Measurements from ENCODE around the gene TMEM205. TPM values are rescaled to one million over a fixed set of nuclear protein-coding genes. Genes with fewer than 3 reads are reported as not detected.
"Not testable (repeated sequence)": the region's sequence is repeated elsewhere in the genome, so short reads cannot be mapped to it uniquely, and the experiment has no call there.

The TMEM205 gene
- total RNA-seq, 1 donor from 2014 or later: 70.6 TPM

- Histone ChIP-seq H3K27me3 (ENCODE audit: control insufficient read depth, insufficient read depth, low read length) (no peaks in the 10 kb centered on the region), H3K4me3 (ENCODE audit: low read depth, low read length) (no peak overlapping the region), H3K36me3 (ENCODE audit: control insufficient read depth, insufficient read depth, low read length) (peaks cover 1% of the 10 kb centered on the region)
- FAIRE-seq (no peak), DNase-seq (ENCODE audit: low read depth) (no peak)
- TF ChIP-seq, protein P1, sequence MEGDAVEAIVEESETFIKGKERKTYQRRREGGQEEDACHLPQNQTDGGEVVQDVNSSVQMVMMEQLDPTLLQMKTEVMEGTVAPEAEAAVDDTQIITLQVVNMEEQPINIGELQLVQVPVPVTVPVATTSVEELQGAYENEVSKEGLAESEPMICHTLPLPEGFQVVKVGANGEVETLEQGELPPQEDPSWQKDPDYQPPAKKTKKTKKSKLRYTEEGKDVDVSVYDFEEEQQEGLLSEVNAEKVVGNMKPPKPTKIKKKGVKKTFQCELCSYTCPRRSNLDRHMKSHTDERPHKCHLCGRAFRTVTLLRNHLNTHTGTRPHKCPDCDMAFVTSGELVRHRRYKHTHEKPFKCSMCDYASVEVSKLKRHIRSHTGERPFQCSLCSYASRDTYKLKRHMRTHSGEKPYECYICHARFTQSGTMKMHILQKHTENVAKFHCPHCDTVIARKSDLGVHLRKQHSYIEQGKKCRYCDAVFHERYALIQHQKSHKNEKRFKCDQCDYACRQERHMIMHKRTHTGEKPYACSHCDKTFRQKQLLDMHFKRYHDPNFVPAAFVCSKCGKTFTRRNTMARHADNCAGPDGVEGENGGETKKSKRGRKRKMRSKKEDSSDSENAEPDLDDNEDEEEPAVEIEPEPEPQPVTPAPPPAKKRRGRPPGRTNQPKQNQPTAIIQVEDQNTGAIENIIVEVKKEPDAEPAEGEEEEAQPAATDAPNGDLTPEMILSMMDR (IDR thresholded peaks at IDR 0.05; ENCODE audit: insufficient read depth, low read length, severe bottlenecking): no peak
These were observed 1.5 kb upstream of the TMEM205 start for GRCh38 chr19:11347546-11348039.

DNA sequence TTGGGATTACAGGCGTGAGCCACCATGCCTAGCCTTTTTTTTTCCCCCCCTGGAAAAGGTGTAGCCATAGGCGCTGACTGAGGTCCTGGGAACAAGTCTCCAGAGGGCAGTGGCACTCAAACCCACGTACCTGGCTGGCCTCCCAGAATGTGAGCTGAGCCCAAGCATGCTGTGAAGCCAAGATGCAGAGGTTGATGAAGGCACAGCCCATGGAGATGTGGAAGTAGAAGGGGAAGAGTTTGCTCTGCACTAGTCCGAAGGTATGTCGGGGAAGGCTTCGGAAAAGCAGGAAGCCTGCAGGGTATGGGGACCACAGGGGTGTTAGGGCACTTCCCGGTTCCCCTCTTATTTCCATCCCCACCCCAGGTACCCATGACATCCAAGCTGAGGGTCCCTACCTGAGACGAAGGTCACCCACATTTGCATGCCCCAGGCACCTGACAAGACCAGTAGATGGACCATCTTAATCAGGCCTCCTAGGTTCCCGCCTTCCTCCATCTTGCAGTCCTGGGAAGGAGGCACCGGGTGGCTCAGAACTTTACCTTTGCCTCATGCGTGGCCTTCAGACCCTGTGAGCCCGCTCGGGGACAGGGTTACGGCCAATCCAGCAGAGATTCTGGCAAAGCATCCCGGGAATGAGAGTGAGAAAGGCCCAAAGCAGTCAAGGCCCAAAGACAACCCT lies 805 bp downstream of the TMEM205 start:
- Histone ChIP-seq H3K4me3 (ENCODE audit: low read depth, low read length) (peak overlapping the region; percentile 78), H3K36me3 (ENCODE audit: control insufficient read depth, insufficient read depth, low read length) (peaks cover 3% of the 10 kb centered on the region), H3K27me3 (ENCODE audit: control insufficient read depth, insufficient read depth, low read length) (no peaks in the 10 kb centered on the region)
- TF ChIP-seq, protein P1 (IDR thresholded peaks at IDR 0.05; ENCODE audit: insufficient read depth, low read length, severe bottlenecking): no peak
- DNase-seq (ENCODE audit: low read depth) (peak; percentile 22), FAIRE-seq (peak; percentile 23)

DNA sequence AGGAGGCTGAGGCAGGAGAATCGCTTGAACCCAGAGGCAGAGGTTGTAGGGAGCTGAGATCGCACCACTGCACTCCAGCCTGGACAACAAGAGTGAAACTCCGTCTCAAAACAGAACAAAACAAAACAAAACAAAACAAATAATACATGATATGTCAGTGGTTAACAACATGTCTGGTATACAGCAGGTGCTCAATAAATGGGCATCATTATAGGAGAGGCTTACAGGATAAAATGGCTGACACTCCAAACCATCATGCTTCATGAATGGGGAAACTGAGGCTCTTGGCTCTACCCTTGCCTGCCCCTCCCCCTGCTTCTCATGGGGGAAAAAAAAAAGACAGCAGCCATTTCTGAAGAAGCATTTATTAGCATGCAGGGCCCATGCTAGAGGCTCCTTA lies 3.6 kb downstream of the TMEM205 start:
- DNase-seq (ENCODE audit: low read depth): no peak
- FAIRE-seq: no peak
- TF ChIP-seq, protein P1 (IDR thresholded peaks at IDR 0.05; ENCODE audit: insufficient read depth, low read length, severe bottlenecking): no peak
- H3K4me3 ChIP-seq (ENCODE audit: low read depth, low read length): no peak overlapping the region
- no peaks in the 10 kb centered on the region for H3K27me3 ChIP-seq (ENCODE audit: control insufficient read depth, insufficient read depth, low read length)
- peaks cover 3% of the 10 kb centered on the region for H3K36me3 ChIP-seq (ENCODE audit: control insufficient read depth, insufficient read depth, low read length)

DNA sequence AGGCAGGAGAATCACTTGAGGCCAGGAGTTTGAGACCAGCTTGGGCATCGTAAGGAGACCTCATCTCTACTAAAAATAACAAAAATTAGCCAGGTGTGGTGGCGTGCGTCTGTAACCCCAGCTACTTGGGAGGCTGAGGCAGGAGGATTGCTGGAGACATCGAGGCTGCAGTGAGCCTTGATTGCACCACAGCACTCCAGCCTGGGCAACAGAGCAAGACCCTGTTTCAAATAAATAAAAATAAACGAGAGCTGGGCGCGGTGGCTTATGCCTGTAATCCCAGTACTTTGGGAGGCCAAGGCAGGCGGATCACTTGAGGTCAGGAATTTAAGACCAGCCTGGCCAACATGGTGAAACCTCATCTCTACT lies 6.0 kb downstream of the TMEM205 start:
- not testable (repeated sequence) for H3K27me3 ChIP-seq (ENCODE audit: control insufficient read depth, insufficient read depth, low read length); DNase-seq (ENCODE audit: low read depth); H3K4me3 ChIP-seq (ENCODE audit: low read depth, low read length); FAIRE-seq
- H3K36me3 ChIP-seq (ENCODE audit: control insufficient read depth, insufficient read depth, low read length): peaks cover 21% of the 10 kb centered on the region

GRCh38 chr19:11339254-11340098 lies 6.6 kb downstream of the TMEM205 start, which contains the start of gene RAB3D:
Gene RAB3D (minus strand): TSS chr19:11339657. CDS start chr19:11337399, 2,258 bp downstream.
- peak within 1 kb of the TSS; percentile 72 for H3K4me3 ChIP-seq (ENCODE audit: low read depth, low read length)
- no peaks in the 10 kb centered on the region for H3K27me3 ChIP-seq (ENCODE audit: control insufficient read depth, insufficient read depth, low read length)
- FAIRE-seq (no peak), DNase-seq (ENCODE audit: low read depth) (peak; percentile 72)
- peaks cover 23% of the 10 kb centered on the region for H3K36me3 ChIP-seq (ENCODE audit: control insufficient read depth, insufficient read depth, low read length)
- TF ChIP-seq, protein P1 (IDR thresholded peaks at IDR 0.05; ENCODE audit: insufficient read depth, low read length, severe bottlenecking): no peak

GRCh38 chr19:11338569-11339253 lies 7.4 kb downstream of the TMEM205 start:
- H3K36me3 ChIP-seq (ENCODE audit: control insufficient read depth, insufficient read depth, low read length): peaks cover 30% of the 10 kb centered on the region
- peak overlapping the region; percentile 72 for H3K4me3 ChIP-seq (ENCODE audit: low read depth, low read length)
- TF ChIP-seq, protein P1 (IDR thresholded peaks at IDR 0.05; ENCODE audit: insufficient read depth, low read length, severe bottlenecking): no peak
- FAIRE-seq (no peak), DNase-seq (ENCODE audit: low read depth) (peak; percentile 49)
- no peaks in the 10 kb centered on the region for H3K27me3 ChIP-seq (ENCODE audit: control insufficient read depth, insufficient read depth, low read length)
